ENCODE data around the gene SLC44A1.

SLC44A1 gene

GRCh38 chr9:105242557-105242956 lies 1.9 kb upstream of the SLC44A1 start:
- no peak for DNase-seq (ENCODE audit: low read depth, low spot score)
- H3K27me3 ChIP-seq (ENCODE audit: control insufficient read depth, insufficient read depth, low read length) = no peaks in the 10 kb centered on the region
- peaks cover 3% of the 10 kb centered on the region; the same call in 1 of the 2 replicates for H3K4me1 ChIP-seq (ENCODE audit: control insufficient read depth, insufficient read depth, low read length)
- no peaks in the 10 kb centered on the region for H3K9me3 ChIP-seq (ENCODE audit: control insufficient read depth, insufficient read depth, low read length)
- WGBS (ENCODE audit: insufficient coverage, insufficient read length) = no CpG with 5 or more reads among the region's 4 CpGs
- no peaks in the 10 kb centered on the region for H3K36me3 ChIP-seq (ENCODE audit: control insufficient read depth, insufficient read depth, low read length)
- H3K4me3 ChIP-seq (ENCODE audit: low read length) = no peak overlapping the region
- no peak overlapping the region for H3K27ac ChIP-seq (ENCODE audit: low read length)

GRCh38 chr9:105243015-105243686 lies 1.3 kb upstream of the SLC44A1 start:
- no peaks in the 10 kb centered on the region for H3K36me3 ChIP-seq (ENCODE audit: control insufficient read depth, insufficient read depth, low read length)
- peaks cover 3% of the 10 kb centered on the region; the same call in 1 of the 2 replicates for H3K4me1 ChIP-seq (ENCODE audit: control insufficient read depth, insufficient read depth, low read length)
- H3K27ac ChIP-seq (ENCODE audit: low read length) = no peak overlapping the region
- H3K9me3 ChIP-seq (ENCODE audit: control insufficient read depth, insufficient read depth, low read length) = no peaks in the 10 kb centered on the region
- no peak overlapping the region for H3K4me3 ChIP-seq (ENCODE audit: low read length)
- no CpG with 5 or more reads among the region's 5 CpGs for WGBS (ENCODE audit: insufficient coverage, insufficient read length)
- no peaks in the 10 kb centered on the region for H3K27me3 ChIP-seq (ENCODE audit: control insufficient read depth, insufficient read depth, low read length)
- no peak for DNase-seq (ENCODE audit: low read depth, low spot score)

- Histone ChIP-seq H3K9me3 (ENCODE audit: control insufficient read depth, insufficient read depth, low read length) (no peaks in the 10 kb centered on the region), H3K27ac (ENCODE audit: low read length) (no peak overlapping the region), H3K36me3 (ENCODE audit: control insufficient read depth, insufficient read depth, low read length) (no peaks in the 10 kb centered on the region), H3K4me3 (ENCODE audit: low read length) (peak overlapping the region; percentile 66; the same call in 1 of the 2 replicates), H3K4me1 (ENCODE audit: control insufficient read depth, insufficient read depth, low read length) (peaks cover 3% of the 10 kb centered on the region; the same call in 1 of the 2 replicates), H3K27me3 (ENCODE audit: control insufficient read depth, insufficient read depth, low read length) (no peaks in the 10 kb centered on the region)
- DNase-seq (ENCODE audit: low read depth, low spot score) = no peak
- WGBS (ENCODE audit: insufficient coverage, insufficient read length) = no CpG with 5 or more reads among the region's 48 CpGs
Observed at GRCh38 chr9:105244734-105245028, 230 bp downstream of the SLC44A1 start.

GRCh38 chr9:105245029-105245890 lies 809 bp downstream of the SLC44A1 start:
- Histone ChIP-seq H3K27ac (ENCODE audit: low read length) (no peak overlapping the region), H3K4me3 (ENCODE audit: low read length) (peak overlapping the region; percentile 66; the same call in 1 of the 2 replicates), H3K4me1 (ENCODE audit: control insufficient read depth, insufficient read depth, low read length) (peaks cover 3% of the 10 kb centered on the region; the same call in 1 of the 2 replicates), H3K9me3 (ENCODE audit: control insufficient read depth, insufficient read depth, low read length) (no peaks in the 10 kb centered on the region), H3K36me3 (ENCODE audit: control insufficient read depth, insufficient read depth, low read length) (no peaks in the 10 kb centered on the region), H3K27me3 (ENCODE audit: control insufficient read depth, insufficient read depth, low read length) (no peaks in the 10 kb centered on the region)
- peak; percentile 54 for DNase-seq (ENCODE audit: low read depth, low spot score)
- WGBS (ENCODE audit: insufficient coverage, insufficient read length) = no CpG with 5 or more reads among the region's 57 CpGs

- WGBS (ENCODE audit: insufficient coverage, insufficient read length) = no CpG with 5 or more reads among the region's 4 CpGs
- no peaks in the 10 kb centered on the region for H3K36me3 ChIP-seq (ENCODE audit: control insufficient read depth, insufficient read depth, low read length)
- DNase-seq (ENCODE audit: low read depth, low spot score) = no peak
- no peaks in the 10 kb centered on the region for H3K27me3 ChIP-seq (ENCODE audit: control insufficient read depth, insufficient read depth, low read length)
- no peak overlapping the region for H3K27ac ChIP-seq (ENCODE audit: low read length)
- peaks cover 3% of the 10 kb centered on the region; the same call in 1 of the 2 replicates for H3K4me1 ChIP-seq (ENCODE audit: control insufficient read depth, insufficient read depth, low read length)
- H3K9me3 ChIP-seq (ENCODE audit: control insufficient read depth, insufficient read depth, low read length) = no peaks in the 10 kb centered on the region
- peak overlapping the region; percentile 66; the same call in 1 of the 2 replicates for H3K4me3 ChIP-seq (ENCODE audit: low read length)
Observed at GRCh38 chr9:105245891-105246161, 1.4 kb downstream of the SLC44A1 start.

GRCh38 chr9:105246656-105247173 lies 2.3 kb downstream of the SLC44A1 start:
- Histone ChIP-seq H3K4me1 (ENCODE audit: control insufficient read depth, insufficient read depth, low read length) (peaks cover 3% of the 10 kb centered on the region; the same call in 1 of the 2 replicates), H3K4me3 (ENCODE audit: low read length) (no peak overlapping the region), H3K27ac (ENCODE audit: low read length) (no peak overlapping the region), H3K36me3 (ENCODE audit: control insufficient read depth, insufficient read depth, low read length) (no peaks in the 10 kb centered on the region), H3K9me3 (ENCODE audit: control insufficient read depth, insufficient read depth, low read length) (no peaks in the 10 kb centered on the region), H3K27me3 (ENCODE audit: control insufficient read depth, insufficient read depth, low read length) (no peaks in the 10 kb centered on the region)
- WGBS (ENCODE audit: insufficient coverage, insufficient read length) = no CpG with 5 or more reads among the region's 5 CpGs
- no peak for DNase-seq (ENCODE audit: low read depth, low spot score)

- Histone ChIP-seq H3K36me3 (ENCODE audit: control insufficient read depth, insufficient read depth, low read length) (no peaks in the 10 kb centered on the region), H3K4me1 (ENCODE audit: control insufficient read depth, insufficient read depth, low read length) (peaks cover 3% of the 10 kb centered on the region; the same call in 1 of the 2 replicates), H3K27ac (ENCODE audit: low read length) (no peak overlapping the region), H3K9me3 (ENCODE audit: control insufficient read depth, insufficient read depth, low read length) (no peaks in the 10 kb centered on the region), H3K4me3 (ENCODE audit: low read length) (no peak overlapping the region), H3K27me3 (ENCODE audit: control insufficient read depth, insufficient read depth, low read length) (no peaks in the 10 kb centered on the region)
- WGBS (ENCODE audit: insufficient coverage, insufficient read length) = no CpG with 5 or more reads among the region's 3 CpGs
- no peak for DNase-seq (ENCODE audit: low read depth, low spot score)
Observed at GRCh38 chr9:105248691-105249090, 4.2 kb downstream of the SLC44A1 start.

GRCh38 chr9:105251133-105251532 lies 6.7 kb downstream of the SLC44A1 start:
- no peak for DNase-seq (ENCODE audit: low read depth, low spot score)
- no CpG with 5 or more reads among the region's 8 CpGs for WGBS (ENCODE audit: insufficient coverage, insufficient read length)
- Histone ChIP-seq H3K4me3 (ENCODE audit: low read length) (no peak overlapping the region), H3K36me3 (ENCODE audit: control insufficient read depth, insufficient read depth, low read length) (no peaks in the 10 kb centered on the region), H3K4me1 (ENCODE audit: control insufficient read depth, insufficient read depth, low read length) (peaks cover 3% of the 10 kb centered on the region; the same call in 1 of the 2 replicates), H3K27me3 (ENCODE audit: control insufficient read depth, insufficient read depth, low read length) (no peaks in the 10 kb centered on the region), H3K9me3 (ENCODE audit: control insufficient read depth, insufficient read depth, low read length) (no peaks in the 10 kb centered on the region), H3K27ac (ENCODE audit: low read length) (no peak overlapping the region)

GRCh38 chr9:105251733-105252404 lies 7.4 kb downstream of the SLC44A1 start:
- no peak overlapping the region for H3K27ac ChIP-seq (ENCODE audit: low read length)
- no CpG with 5 or more reads among the region's 5 CpGs for WGBS (ENCODE audit: insufficient coverage, insufficient read length)
- no peaks in the 10 kb centered on the region for H3K9me3 ChIP-seq (ENCODE audit: control insufficient read depth, insufficient read depth, low read length)
- H3K27me3 ChIP-seq (ENCODE audit: control insufficient read depth, insufficient read depth, low read length) = no peaks in the 10 kb centered on the region
- H3K36me3 ChIP-seq (ENCODE audit: control insufficient read depth, insufficient read depth, low read length) = no peaks in the 10 kb centered on the region
- H3K4me1 ChIP-seq (ENCODE audit: control insufficient read depth, insufficient read depth, low read length) = 0 out of 2 replicates have a peak, but pooled peaks cover 2% of the 10 kb centered on the region
- DNase-seq (ENCODE audit: low read depth, low spot score) = no peak
- H3K4me3 ChIP-seq (ENCODE audit: low read length) = no peak overlapping the region

GRCh38 chr9:105252405-105252756 lies 7.9 kb downstream of the SLC44A1 start:
- Histone ChIP-seq H3K4me1 (ENCODE audit: control insufficient read depth, insufficient read depth, low read length) (peaks cover 2% of the 10 kb centered on the region; the same call in 1 of the 2 replicates), H3K36me3 (ENCODE audit: control insufficient read depth, insufficient read depth, low read length) (no peaks in the 10 kb centered on the region), H3K9me3 (ENCODE audit: control insufficient read depth, insufficient read depth, low read length) (no peaks in the 10 kb centered on the region), H3K4me3 (ENCODE audit: low read length) (no peak overlapping the region), H3K27ac (ENCODE audit: low read length) (no peak overlapping the region), H3K27me3 (ENCODE audit: control insufficient read depth, insufficient read depth, low read length) (no peaks in the 10 kb centered on the region)
- no peak for DNase-seq (ENCODE audit: low read depth, low spot score)
- WGBS (ENCODE audit: insufficient coverage, insufficient read length) = 100% methylated on average over 1 of the region's 5 CpGs

Data from iPS DF 6.9 (cell line).